Type B pancreatic cell (in vitro differentiated cells): ENCODE measurements around the gene SETX. TPM values are rescaled to one million over a fixed set of nuclear protein-coding genes. Genes with fewer than 3 reads are reported as not detected.

Source experiments
- DNase-seq: peaks from one replicate; pipeline ENCODE4 v3.0.0; 2021; ENCODE audit warnings: mixed read lengths; ENCODE audit not compliant: unreplicated experiment; ENCODE audit errors: extremely low spot score
- H3K27ac Mint-ChIP-seq: 2 replicates; pipeline ENCODE4 v1.8.0; 2021; ENCODE audit warnings: mild to moderate bottlenecking, mixed read lengths
- H3K27me3 Mint-ChIP-seq: 2 replicates; pipeline ENCODE4 v1.8.0; 2021; ENCODE audit warnings: mixed read lengths
- H3K36me3 Mint-ChIP-seq: 2 replicates; pipeline ENCODE4 v1.8.0; 2021; ENCODE audit warnings: mixed read lengths
- H3K4me1 Mint-ChIP-seq: one replicate; pipeline ENCODE4 v1.8.0; 2021; ENCODE audit warnings: mixed read lengths; ENCODE audit not compliant: unreplicated experiment
- H3K4me3 Mint-ChIP-seq: 2 replicates; pipeline ENCODE4 v1.8.0; 2021; ENCODE audit warnings: mild to moderate bottlenecking, mixed read lengths
- H3K9me3 Mint-ChIP-seq: 2 replicates; pipeline ENCODE4 v1.8.0; 2021; ENCODE audit warnings: mixed read lengths
- CTCF ChIP-seq: fragments of 200-600 bp; sonication (generic); conservative IDR thresholded peaks from 2 replicates; pipeline ENCODE4 v1.5.0; 2021; ENCODE audit warnings: antibody characterized with exemption, mild to moderate bottlenecking
- total RNA-seq: library from RNA; stranded (reverse); gene quantifications from 2 replicates; pipeline ENCODE4 v1.2.1, GENCODE V29; 2021; ENCODE audit warnings: low replicate concordance

SETX gene
- total RNA-seq, 1 donor from 2014 or later, result 43.3 TPM

- no peaks in the 10 kb centered on the region for H3K27me3 Mint-ChIP-seq
- TF ChIP-seq CTCF, result no peak
- H3K36me3 Mint-ChIP-seq, result peaks cover 31% of the 10 kb centered on the region
- no peak for DNase-seq
- H3K9me3 Mint-ChIP-seq, result no peaks in the 10 kb centered on the region
- H3K27ac Mint-ChIP-seq, result no peak overlapping the region
- H3K4me1 Mint-ChIP-seq, result peaks cover under 1% of the 10 kb centered on the region
- H3K4me3 Mint-ChIP-seq, result no peak overlapping the region
These were observed 59.6 kb downstream of the SETX start for GRCh38 chr9:132295181-132295580.

- Mint-ChIP-seq H3K9me3 (no peaks in the 10 kb centered on the region), H3K27me3 (no peaks in the 10 kb centered on the region), H3K27ac (no peak overlapping the region), H3K4me1 (peaks cover 4% of the 10 kb centered on the region), H3K36me3 (peaks cover 21% of the 10 kb centered on the region), H3K4me3 (no peak overlapping the region)
- DNase-seq, result no peak
- no peak for TF ChIP-seq CTCF
These were observed 61.6 kb downstream of the SETX start for GRCh38 chr9:132293145-132293721.

- Mint-ChIP-seq H3K27me3 (no peaks in the 10 kb centered on the region), H3K9me3 (no peaks in the 10 kb centered on the region), H3K27ac (no peak overlapping the region), H3K4me3 (no peak overlapping the region), H3K4me1 (peaks cover 4% of the 10 kb centered on the region), H3K36me3 (peaks cover 10% of the 10 kb centered on the region)
- no peak for TF ChIP-seq CTCF
- DNase-seq, result no peak
These were observed 65.8 kb downstream of the SETX start for GRCh38 chr9:132288966-132289365.

GRCh38 chr9:132288361-132288760 lies 66.4 kb downstream of the SETX start:
- Mint-ChIP-seq H3K27ac (no peak overlapping the region), H3K36me3 (peaks cover 13% of the 10 kb centered on the region), H3K27me3 (no peaks in the 10 kb centered on the region), H3K4me1 (peaks cover 4% of the 10 kb centered on the region), H3K9me3 (no peaks in the 10 kb centered on the region), H3K4me3 (no peak overlapping the region)
- no peak for TF ChIP-seq CTCF
- DNase-seq, result no peak

GRCh38 chr9:132287256-132287760 lies 67.5 kb downstream of the SETX start:
- Mint-ChIP-seq H3K36me3 (peaks cover 22% of the 10 kb centered on the region), H3K4me1 (peaks cover 4% of the 10 kb centered on the region), H3K9me3 (no peaks in the 10 kb centered on the region), H3K4me3 (no peak overlapping the region), H3K27me3 (no peaks in the 10 kb centered on the region), H3K27ac (no peak overlapping the region)
- TF ChIP-seq CTCF, result no peak
- no peak for DNase-seq
